GM21423 (cell line): ENCODE data around the gene SLC1A2.

Experiments used
- ATAC-seq: cut with Tn5 transposase; IDR thresholded peaks from one replicate; pipeline ENCODE4 v1.9.1; 2021; ENCODE audit warnings: mild to moderate bottlenecking, moderate library complexity; ENCODE audit not compliant: unreplicated experiment

The SLC1A2 gene

GRCh38 chr11:35305670-35306382 is 113.5 kb downstream of the SLC1A2 start:
- ATAC-seq, result no peak

- ATAC-seq, result no peak
Measured at GRCh38 chr11:35304900-35305460, 114.4 kb downstream of the SLC1A2 start.

- ATAC-seq, result no peak
Measured at GRCh38 chr11:35304386-35304775, 115.0 kb downstream of the SLC1A2 start.

GRCh38 chr11:35303596-35304385 is 115.6 kb downstream of the SLC1A2 start:
- no peak for ATAC-seq

GRCh38 chr11:35302398-35302797 is 117.0 kb downstream of the SLC1A2 start:
- ATAC-seq, result no peak

- no peak for ATAC-seq
Measured at GRCh38 chr11:35298369-35298768, 121.0 kb downstream of the SLC1A2 start.

GRCh38 chr11:35295751-35296150 is 123.6 kb downstream of the SLC1A2 start:
- no peak for ATAC-seq

GRCh38 chr11:35293699-35294098 is 125.7 kb downstream of the SLC1A2 start:
- no peak for ATAC-seq

- ATAC-seq, result no peak
Measured at GRCh38 chr11:35293035-35293434, 126.3 kb downstream of the SLC1A2 start.

- no peak for ATAC-seq
Measured at GRCh38 chr11:35292279-35292678, 127.1 kb downstream of the SLC1A2 start.

- ATAC-seq, result no peak
Measured at GRCh38 chr11:35290876-35291275, 128.5 kb downstream of the SLC1A2 start.

- no peak for ATAC-seq
Measured at GRCh38 chr11:35289821-35290220, 129.5 kb downstream of the SLC1A2 start.

- ATAC-seq, result no peak
Measured at GRCh38 chr11:35288817-35289541, 130.4 kb downstream of the SLC1A2 start.

- no peak for ATAC-seq
Measured at GRCh38 chr11:35288309-35288708, 131.0 kb downstream of the SLC1A2 start.

- ATAC-seq, result no peak
Measured at GRCh38 chr11:35287344-35287890, 131.9 kb downstream of the SLC1A2 start.

GRCh38 chr11:35286126-35286525 is 133.2 kb downstream of the SLC1A2 start:
- ATAC-seq, result no peak

GRCh38 chr11:35285471-35285870 is 133.9 kb downstream of the SLC1A2 start:
- no peak for ATAC-seq

- no peak for ATAC-seq
Measured at GRCh38 chr11:35282221-35282882, 137.0 kb downstream of the SLC1A2 start.

- no peak for ATAC-seq
Measured at GRCh38 chr11:35281169-35281688, 138.1 kb downstream of the SLC1A2 start.

- ATAC-seq, result no peak
Measured at GRCh38 chr11:35280727-35281126, 138.6 kb downstream of the SLC1A2 start.
